ENCODE measurements around the gene UPB1.

GRCh38 chr22:24555165-24556039 lies 60.3 kb downstream of the UPB1 start, which contains the start of gene SNRPD3:
- TF ChIP-seq EP300 (IDR thresholded peaks at IDR 0.05; ENCODE audit: borderline replicate concordance) (peak; percentile 44; the same call in 1 of the 2 replicates), REST (IDR thresholded peaks at IDR 0.05; ENCODE audit: low read depth) (0 out of 2 replicates have a peak, but pooled peaks have one; percentile 14), ZBTB7A (IDR thresholded peaks at IDR 0.05; ENCODE audit: low read depth) (no peak), CEBPB (IDR thresholded peaks at IDR 0.05) (no peak), YY1 (IDR thresholded peaks at IDR 0.05; ENCODE audit: low read depth) (peak; percentile 93), TAF1 (IDR thresholded peaks at IDR 0.05; ENCODE audit: low read depth) (peak; percentile 93)
- TF ChIP-seq, protein P1, sequence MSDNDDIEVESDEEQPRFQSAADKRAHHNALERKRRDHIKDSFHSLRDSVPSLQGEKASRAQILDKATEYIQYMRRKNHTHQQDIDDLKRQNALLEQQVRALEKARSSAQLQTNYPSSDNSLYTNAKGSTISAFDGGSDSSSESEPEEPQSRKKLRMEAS (IDR thresholded peaks at IDR 0.05) = peak; percentile 91

Data from Ishikawa (cell line).